GM12873 (cell line): ENCODE data around the gene PRDM16.

Experiments used
- TF ChIP-seq, protein P1 (sequence below): IDR thresholded peaks from 2 replicates; pipeline ENCODE4 v1.5.1; 2012; ENCODE audit warnings: low read depth, mild to moderate bottlenecking, moderate library complexity, low read length, control low read depth; ENCODE audit not compliant: insufficient read depth; ENCODE audit errors: missing control alignments

Gene PRDM16

DNA sequence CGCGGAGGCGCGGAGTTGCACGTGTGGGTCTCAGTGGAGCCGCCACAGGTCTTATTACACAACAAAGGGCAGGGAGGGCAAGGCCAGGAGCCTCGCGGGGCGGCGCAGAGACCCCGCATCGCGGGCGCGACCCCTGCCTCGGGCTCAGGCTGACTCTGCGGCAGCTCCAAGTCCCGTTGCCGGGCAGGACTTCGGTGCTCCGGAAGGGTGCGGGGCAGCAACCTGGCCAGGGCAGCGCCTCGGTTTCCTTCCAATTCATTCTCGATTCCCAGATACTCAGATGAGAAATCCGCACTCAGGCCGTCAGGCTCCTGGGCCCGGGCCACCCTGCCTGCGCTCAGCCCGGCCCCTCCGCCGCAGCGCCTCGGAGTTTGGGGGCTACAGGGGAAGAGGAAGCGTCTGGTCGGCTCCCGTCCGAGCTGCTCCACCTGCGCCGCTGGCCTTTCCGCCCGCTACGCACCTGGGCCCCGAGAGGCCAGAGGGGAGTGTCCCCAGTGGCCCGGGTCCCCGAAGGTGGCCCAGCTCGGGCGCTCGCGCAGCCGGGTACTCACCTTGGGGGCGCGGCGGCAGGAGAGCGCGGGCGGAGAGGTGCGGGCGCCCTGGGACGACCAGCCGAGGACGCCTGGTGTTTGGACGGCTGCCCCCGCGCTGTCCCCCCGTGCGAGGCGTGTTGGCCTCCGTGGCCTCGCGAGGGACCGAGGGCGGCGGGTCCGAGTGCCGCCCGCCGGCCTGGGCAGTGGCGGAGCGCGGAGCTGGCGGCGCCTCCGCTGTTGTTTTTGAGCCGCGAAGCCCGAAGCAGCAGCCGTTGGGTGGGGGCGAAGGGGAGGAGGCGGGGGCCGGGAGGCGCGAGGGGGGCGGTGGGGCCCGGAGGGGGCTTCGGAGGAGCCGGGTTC lies 1.1 kb upstream of the PRDM16 start:
- TF ChIP-seq, protein P1, sequence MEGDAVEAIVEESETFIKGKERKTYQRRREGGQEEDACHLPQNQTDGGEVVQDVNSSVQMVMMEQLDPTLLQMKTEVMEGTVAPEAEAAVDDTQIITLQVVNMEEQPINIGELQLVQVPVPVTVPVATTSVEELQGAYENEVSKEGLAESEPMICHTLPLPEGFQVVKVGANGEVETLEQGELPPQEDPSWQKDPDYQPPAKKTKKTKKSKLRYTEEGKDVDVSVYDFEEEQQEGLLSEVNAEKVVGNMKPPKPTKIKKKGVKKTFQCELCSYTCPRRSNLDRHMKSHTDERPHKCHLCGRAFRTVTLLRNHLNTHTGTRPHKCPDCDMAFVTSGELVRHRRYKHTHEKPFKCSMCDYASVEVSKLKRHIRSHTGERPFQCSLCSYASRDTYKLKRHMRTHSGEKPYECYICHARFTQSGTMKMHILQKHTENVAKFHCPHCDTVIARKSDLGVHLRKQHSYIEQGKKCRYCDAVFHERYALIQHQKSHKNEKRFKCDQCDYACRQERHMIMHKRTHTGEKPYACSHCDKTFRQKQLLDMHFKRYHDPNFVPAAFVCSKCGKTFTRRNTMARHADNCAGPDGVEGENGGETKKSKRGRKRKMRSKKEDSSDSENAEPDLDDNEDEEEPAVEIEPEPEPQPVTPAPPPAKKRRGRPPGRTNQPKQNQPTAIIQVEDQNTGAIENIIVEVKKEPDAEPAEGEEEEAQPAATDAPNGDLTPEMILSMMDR, result no peak

DNA sequence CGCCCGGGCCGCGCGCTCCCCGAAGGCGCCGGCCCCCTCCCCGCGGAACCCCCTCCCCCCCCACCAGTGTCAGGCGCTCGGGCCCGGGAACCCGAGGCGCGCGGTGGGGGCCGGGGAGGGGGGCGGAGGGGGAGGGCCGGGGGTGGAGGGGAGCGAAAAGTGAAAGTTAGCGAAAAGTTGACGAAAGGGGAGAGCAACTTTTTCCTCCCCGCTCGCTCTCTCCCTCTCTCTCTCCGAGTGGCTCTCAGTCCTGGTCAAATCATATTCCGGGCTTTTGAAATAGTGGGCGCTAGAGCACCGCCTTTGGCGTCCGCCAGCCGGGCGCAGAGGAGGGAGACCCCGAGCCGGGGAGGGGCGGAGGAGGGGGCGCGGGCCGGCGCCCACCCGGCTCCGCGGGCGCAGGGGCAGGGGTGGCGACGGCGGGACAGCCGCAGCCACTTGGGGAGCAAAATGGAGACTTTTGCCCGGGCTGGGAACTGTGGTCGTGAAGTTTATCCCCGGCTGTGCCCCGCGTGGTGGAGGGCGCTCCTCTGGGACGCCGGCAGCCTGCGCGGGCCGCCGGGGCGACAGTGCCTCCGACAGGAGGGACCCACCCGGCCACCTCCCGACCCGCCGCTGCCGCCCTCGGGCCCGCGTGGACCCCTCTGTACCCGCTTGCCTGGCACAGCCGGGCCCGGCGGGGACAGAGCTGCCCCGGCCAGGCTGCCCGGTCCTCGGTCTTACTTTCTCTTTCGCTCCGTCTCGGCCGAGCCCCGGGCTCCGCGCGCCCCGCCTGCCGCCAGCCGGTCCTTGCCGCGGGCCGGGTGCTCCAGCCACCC lies 697 bp downstream of the PRDM16 start:
- TF ChIP-seq, protein P1, result no peak

DNA sequence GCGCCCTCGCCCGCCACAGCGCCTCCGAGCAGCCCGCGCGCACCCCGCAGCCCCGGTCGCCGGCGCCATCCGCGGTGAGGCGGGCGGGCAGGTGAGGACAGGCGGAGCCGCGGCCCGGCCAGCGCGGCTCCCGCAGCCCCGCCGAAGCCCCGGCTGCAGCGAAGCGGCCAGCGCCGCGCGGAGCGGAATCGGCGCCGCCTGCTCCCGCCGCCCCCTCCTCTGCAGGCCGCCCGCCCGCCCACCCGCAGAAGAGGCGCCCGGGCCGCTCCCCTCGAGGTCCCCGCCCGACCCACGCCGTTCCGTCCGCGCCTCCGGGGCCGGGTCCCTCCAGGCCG lies 1.3 kb downstream of the PRDM16 start:
- TF ChIP-seq, protein P1, result no peak

DNA sequence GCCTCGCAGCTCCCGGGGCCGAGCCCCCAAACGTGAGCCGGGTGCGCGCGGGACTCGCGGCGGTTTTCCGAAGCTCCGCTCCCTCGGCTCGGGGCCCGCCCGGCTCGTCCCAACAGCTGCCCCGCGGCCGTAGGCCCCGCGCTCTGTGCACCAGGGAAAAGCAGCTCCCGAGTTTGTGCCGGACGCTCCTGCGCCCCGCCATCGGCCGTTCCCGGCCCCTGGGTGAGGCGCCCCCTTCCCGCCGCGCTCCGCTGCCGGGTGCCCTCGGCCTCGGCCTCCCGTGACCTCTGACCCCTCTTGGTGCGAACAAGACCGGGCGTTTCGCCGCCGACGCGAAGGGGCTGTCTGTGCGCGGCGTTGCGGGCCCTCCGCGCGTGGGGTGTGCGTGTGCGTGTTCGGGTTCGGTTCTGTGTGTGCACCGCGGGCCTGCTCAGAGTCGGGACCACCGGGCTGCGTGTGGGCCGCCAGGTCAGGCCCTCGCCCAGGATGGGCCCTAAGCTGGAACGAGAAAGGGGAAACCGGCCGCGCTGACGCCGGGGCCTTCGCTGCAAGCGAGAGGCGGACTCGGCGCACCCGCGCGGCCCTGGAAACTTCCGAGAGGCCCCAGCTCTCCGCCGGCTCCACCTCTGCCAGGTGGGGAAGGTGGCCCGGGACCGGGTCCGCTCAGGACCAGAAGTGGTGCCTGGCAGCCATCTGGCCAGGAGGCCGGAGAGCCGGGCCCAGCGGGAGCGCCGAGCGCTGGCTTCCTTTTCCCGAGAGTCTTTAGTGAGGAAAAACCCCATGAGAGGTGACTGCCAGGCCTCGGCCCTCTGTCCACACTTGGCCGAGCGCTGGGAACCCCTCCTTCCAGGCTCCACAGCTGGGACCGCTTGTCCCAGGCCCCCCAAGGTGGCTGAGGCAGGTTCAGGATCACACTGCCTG lies 1.9 kb downstream of the PRDM16 start:
- TF ChIP-seq, protein P1, result no peak

DNA sequence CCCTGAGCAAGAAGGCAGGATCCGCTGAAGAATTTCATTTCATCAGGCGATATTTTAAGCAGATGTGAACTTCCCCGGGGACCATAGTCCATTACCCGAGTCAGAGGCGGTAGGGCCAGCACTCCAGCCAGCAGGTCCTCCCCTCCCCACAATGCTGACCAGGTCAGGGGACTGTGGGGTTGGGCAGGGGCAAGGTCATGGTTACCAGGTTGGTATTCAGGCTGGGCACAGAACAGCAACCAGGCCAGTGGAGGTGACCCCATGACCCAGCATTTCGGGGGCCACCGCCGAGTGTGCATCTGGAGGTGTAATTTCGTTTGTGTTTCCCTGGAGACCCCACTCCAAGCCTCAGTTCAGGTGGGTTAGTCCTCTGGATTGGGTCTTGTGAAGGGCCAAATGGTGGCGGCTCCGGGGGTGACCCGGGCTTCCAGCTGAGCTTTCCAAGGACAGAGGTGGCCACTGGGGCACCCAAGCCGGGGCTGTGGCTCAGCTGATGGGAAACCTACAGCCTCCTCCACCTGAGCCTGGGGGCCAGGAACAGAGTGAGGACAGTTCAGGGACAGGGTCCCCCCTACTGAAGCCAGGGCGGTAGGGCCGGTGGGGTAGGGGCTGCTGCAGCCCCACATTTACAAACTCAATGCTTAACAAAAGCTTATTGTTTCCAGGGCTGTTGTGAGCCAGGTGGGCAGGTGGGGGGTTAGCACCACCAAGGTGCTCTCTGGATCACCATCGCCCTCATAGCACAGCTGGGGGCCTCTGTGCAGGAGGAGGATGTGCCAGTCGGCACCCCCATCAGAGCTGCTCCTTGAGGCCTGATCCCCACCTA lies 2.8 kb downstream of the PRDM16 start:
- TF ChIP-seq, protein P1, result no peak

DNA sequence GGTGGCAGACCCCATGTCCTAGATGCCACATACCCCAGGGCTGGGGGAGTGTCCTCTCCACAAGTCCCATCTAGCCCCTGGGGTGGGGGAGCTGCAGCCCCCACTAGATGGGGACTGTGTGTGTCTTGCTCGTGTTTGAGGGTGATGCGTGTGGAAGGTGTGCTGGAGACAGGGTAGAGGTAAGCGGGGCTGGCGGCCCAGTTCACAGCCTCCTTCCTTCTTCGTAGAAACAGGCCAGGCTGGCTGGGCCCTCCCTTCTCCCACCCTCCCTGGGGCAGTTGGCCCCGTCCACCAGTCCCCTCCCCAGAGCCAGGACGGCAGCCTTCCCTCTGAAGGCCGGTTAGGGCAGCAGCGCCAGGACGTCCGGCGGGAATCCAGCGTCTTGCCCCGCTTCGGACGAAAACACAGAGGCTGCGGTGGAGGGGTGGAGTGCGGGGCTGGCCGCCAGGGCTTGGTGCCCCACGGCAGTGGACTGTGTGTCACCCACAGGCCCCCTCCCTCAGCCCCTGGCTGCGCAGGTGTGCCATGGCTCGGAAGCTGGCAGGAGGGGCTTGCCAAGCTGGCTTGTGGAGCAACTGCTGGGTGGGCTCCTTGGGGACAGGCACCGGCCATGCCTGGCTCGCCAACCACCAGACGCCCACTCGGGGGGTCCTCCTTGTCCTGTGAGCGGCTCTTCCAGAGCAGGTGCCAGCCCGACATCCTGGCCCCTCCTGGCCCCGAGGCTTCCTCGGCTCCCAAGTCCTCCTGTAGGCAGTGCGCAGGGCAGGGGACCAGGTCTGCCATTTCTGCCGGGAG lies 3.6 kb downstream of the PRDM16 start:
- TF ChIP-seq, protein P1, result no peak
